K562 (cell line): ENCODE data around the gene SHISA5. TPM values are rescaled to one million over a fixed set of nuclear protein-coding genes. Genes with fewer than 3 reads are reported as not detected.

Source experiments
- CAMTA2 ChIP-seq: fragments of 250-450 bp; sonication (Bioruptor Pico); conservative IDR thresholded peaks from 2 replicates; pipeline ENCODE4 v1.5.1; 2022
- DMBX1 ChIP-seq: fragments of 250-450 bp; sonication (Bioruptor Pico); IDR thresholded peaks from 2 replicates; pipeline ENCODE4 v1.8.0; 2022; ENCODE audit warnings: inconsistent platforms, mild to moderate bottlenecking, moderate library complexity, borderline replicate concordance
- ELF1 ChIP-seq: fragments of 200-800 bp; sonication (Bioruptor generic); IDR thresholded peaks from 2 replicates; pipeline ENCODE4 v1.6.1; 2016; ENCODE audit warnings: missing genetic modification characterization, missing compliant biosample characterization
- HMG20B ChIP-seq: fragments of 250-450 bp; sonication (Bioruptor Pico); IDR thresholded peaks from 2 replicates; pipeline ENCODE4 v1.5.0; 2021; ENCODE audit warnings: mild to moderate bottlenecking
- IRF2 ChIP-seq: sonication (generic); formaldehyde crosslinking; IDR thresholded peaks from 2 replicates; pipeline ENCODE4 v1.8.1; 2022; ENCODE audit warnings: mild to moderate bottlenecking, missing genetic modification reagents
- JUN ChIP-seq, 2 experiments: sonication (generic) in 1 of 2; formaldehyde crosslinking in 1 of 2; IDR thresholded peaks; 2 replicates each; pipeline versions ENCODE4 v1.6.1 to v1.8.0; 2012 to 2022; ENCODE audit warnings: borderline replicate concordance in 2 of 2, mild to moderate bottlenecking in 2 of 2, improper control_type of control experiment in 1 of 2, low read depth in 1 of 2, low read length in 1 of 2, missing genetic modification reagents in 1 of 2
- JUNB ChIP-seq: fragments of 450-650 bp; formaldehyde crosslinking; conservative IDR thresholded peaks from 2 replicates; pipeline ENCODE4 v1.4.0; 2020; ENCODE audit warnings: mild to moderate bottlenecking
- KDM5B ChIP-seq: fragments of 200-600 bp; sonication (generic); IDR thresholded peaks from 2 replicates; pipeline ENCODE4 v1.6.1; 2012; ENCODE audit warnings: low read depth, mild to moderate bottlenecking, moderate library complexity, low read length, control low read depth, inconsistent platforms; ENCODE audit not compliant: insufficient replicate concordance
- KLF13 ChIP-seq: fragments of 450-650 bp; IDR thresholded peaks from 2 replicates; pipeline ENCODE4 v1.6.1; 2016; ENCODE audit warnings: missing genetic modification characterization, low read depth, mild to moderate bottlenecking, missing compliant biosample characterization, moderate library complexity, borderline replicate concordance
- KLF16 ChIP-seq: IDR thresholded peaks from 2 replicates; pipeline ENCODE4 v1.6.1; 2016; ENCODE audit warnings: antibody characterized with exemption
- KLF6 ChIP-seq: fragments of 250-450 bp; sonication (Bioruptor Pico); IDR thresholded peaks from 2 replicates; pipeline ENCODE4 v1.4.0; 2020; ENCODE audit warnings: mild to moderate bottlenecking, moderate library complexity, borderline replicate concordance
- LEF1 ChIP-seq: fragments of 450-650 bp; IDR thresholded peaks from 2 replicates; pipeline ENCODE4 v1.6.1; 2016; ENCODE audit warnings: mild to moderate bottlenecking
- PTRF ChIP-seq: fragments of 450-650 bp; IDR thresholded peaks from 2 replicates; pipeline ENCODE4 v1.6.1; 2016; ENCODE audit warnings: mild to moderate bottlenecking, missing genetic modification characterization, missing compliant biosample characterization
- PYGO2 ChIP-seq: fragments of 450-650 bp; IDR thresholded peaks from 2 replicates; pipeline ENCODE4 v1.6.1; 2016; ENCODE audit warnings: mild to moderate bottlenecking, missing genetic modification characterization, moderate library complexity, missing compliant biosample characterization
- SMC3 ChIP-seq: conservative IDR thresholded peaks from 2 replicates; pipeline ENCODE4 v1.6.1; 2011; ENCODE audit warnings: low read depth, low read length, improper control_type of control experiment; ENCODE audit not compliant: insufficient read depth
- SREBF1 ChIP-seq: fragments of 150-350 bp; IDR thresholded peaks from 2 replicates; pipeline ENCODE4 v1.6.1; 2014; ENCODE audit warnings: antibody characterized with exemption, low read depth, low read length, borderline replicate concordance
- TFAM ChIP-seq: fragments of 250-450 bp; sonication (Bioruptor Pico); conservative IDR thresholded peaks from 2 replicates; pipeline ENCODE4 v1.5.0; 2021; ENCODE audit warnings: mild to moderate bottlenecking, moderate library complexity
- ZNF175 ChIP-seq: fragments of 200-800 bp; sonication (Bioruptor generic); IDR thresholded peaks from 2 replicates; pipeline ENCODE4 v1.6.1; 2016; ENCODE audit warnings: low read depth, mild to moderate bottlenecking, missing genetic modification characterization, missing compliant biosample characterization
- ZNF551 ChIP-seq: fragments of 250-450 bp; sonication (Bioruptor Pico); IDR thresholded peaks from 2 replicates; pipeline ENCODE4 v1.5.0; 2021; ENCODE audit warnings: mild to moderate bottlenecking, moderate library complexity
- polyA plus RNA-seq, 8 experiments: library from polyadenylated mRNA; depleted of rRNA in 4 of 8; stranded (reverse) in 5 of 8; unstranded in 3 of 8; fragments of >200 nt; fragmentation: Nextera tagmentation in 2 of 8; fragmentation: Illumina TruSeq in 1 of 8; extraction: Ambion mirVana in 2 of 8; extraction: Trizol in 1 of 8; gene quantifications; 2 replicates each; pipeline versions ENCODE4 v1.2.1 to v1.2.3, GENCODE V29; 2011 to 2014; ENCODE audit warnings: inconsistent platforms in 1 of 8, missing spikeins in 1 of 8
- total RNA-seq, 7 experiments: library from RNA; depleted of rRNA in 6 of 7; stranded (reverse); fragments of >200 nt in 6 of 7; fragmentation: Illumina TruSeq in 2 of 7; extraction: Trizol in 2 of 7; gene quantifications; 2 replicates each; pipeline versions ENCODE4 v1.2.1 to v1.2.3, GENCODE V29; 2011 to 2021; ENCODE audit warnings: low replicate concordance in 1 of 7
- TF ChIP-seq, protein P1 (sequence below), 3 experiments: IDR thresholded peaks in 2 of 3; conservative IDR thresholded peaks in 1 of 3; 2 replicates each; pipeline ENCODE4 v1.5.1; 2011 to 2012; ENCODE audit warnings: low read length in 3 of 3, mild to moderate bottlenecking in 3 of 3, control low read depth in 2 of 3, improper control_type of control experiment in 1 of 3, inconsistent platforms in 1 of 3, low read depth in 1 of 3, mixed read lengths in 1 of 3, moderate library complexity in 1 of 3; ENCODE audit not compliant: insufficient read depth in 2 of 3
- TF ChIP-seq, protein P2 (sequence below): sonication (generic); IDR thresholded peaks from 2 replicates; pipeline ENCODE4 v1.6.1; 2016
- TF ChIP-seq, protein P3 (sequence below): fragments of 250-450 bp; sonication (Bioruptor Pico); IDR thresholded peaks from 2 replicates; pipeline ENCODE4 v1.8.0; 2021; ENCODE audit warnings: moderate library complexity, mild to moderate bottlenecking, inconsistent platforms
- TF ChIP-seq, protein P4 (sequence below): fragments of 450-650 bp; formaldehyde crosslinking; IDR thresholded peaks from 2 replicates; pipeline ENCODE4 v1.4.0; 2020; ENCODE audit warnings: mild to moderate bottlenecking, moderate library complexity

The SHISA5 gene
- total and polyA plus RNA-seq, 9 of the 15 experiments (the other 6 are each of a cell fraction or from before 2014, with no cell fraction given), result 8.4 to 85.8 (median 56.1) TPM

DNA sequence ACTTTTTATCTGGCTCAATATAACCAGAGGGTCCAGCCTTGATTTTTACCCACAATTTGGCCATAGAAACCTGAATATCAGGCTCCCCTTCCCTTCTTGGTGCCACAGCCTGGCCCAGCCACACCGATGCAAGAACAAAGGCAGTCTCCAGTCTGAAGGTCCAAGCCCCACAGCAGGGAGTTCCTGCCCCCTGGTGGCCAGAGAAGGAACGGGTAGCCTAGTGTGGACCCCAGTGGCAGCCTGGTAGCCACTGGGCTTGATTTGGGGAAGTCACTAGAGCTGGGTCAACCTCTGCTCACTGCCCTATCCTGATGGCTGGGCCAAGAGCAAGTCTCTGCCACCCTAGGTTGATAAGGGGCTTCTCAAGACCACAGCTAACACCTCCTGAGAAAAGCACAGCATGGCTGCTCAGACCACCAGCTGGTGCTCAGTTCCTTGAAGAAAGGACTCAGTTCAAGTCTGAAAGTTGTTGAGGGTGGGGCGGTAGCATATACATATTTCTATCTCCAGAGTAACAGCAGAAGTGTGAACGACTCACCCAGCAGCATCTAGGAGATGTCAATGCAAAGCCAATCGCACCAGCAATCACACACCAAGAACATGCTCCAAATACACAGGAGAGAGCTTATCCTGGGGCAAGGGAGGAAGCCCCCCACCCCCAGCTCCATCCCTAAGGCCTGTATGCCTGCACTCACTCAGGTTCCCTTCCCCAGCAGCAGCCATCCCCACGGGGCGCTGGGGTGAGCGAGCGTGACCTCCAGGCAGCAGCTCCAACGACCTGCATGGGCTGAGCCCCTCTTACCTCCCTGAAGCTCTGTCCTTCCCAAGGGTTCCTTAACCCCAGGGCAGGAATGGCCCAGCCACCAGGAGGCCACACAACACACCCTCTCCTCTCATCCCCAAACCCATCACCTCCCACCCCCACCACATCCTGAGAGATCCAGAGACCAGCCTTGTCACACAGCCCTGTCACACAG is 45.0 kb upstream of the SHISA5 start (continued):
- TF ChIP-seq, protein P1, sequence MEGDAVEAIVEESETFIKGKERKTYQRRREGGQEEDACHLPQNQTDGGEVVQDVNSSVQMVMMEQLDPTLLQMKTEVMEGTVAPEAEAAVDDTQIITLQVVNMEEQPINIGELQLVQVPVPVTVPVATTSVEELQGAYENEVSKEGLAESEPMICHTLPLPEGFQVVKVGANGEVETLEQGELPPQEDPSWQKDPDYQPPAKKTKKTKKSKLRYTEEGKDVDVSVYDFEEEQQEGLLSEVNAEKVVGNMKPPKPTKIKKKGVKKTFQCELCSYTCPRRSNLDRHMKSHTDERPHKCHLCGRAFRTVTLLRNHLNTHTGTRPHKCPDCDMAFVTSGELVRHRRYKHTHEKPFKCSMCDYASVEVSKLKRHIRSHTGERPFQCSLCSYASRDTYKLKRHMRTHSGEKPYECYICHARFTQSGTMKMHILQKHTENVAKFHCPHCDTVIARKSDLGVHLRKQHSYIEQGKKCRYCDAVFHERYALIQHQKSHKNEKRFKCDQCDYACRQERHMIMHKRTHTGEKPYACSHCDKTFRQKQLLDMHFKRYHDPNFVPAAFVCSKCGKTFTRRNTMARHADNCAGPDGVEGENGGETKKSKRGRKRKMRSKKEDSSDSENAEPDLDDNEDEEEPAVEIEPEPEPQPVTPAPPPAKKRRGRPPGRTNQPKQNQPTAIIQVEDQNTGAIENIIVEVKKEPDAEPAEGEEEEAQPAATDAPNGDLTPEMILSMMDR (IDR thresholded peaks at IDR 0.05 in 2 of 3, conservative IDR thresholded peaks at IDR 0.05 in 1 of 3; ENCODE audit: insufficient read depth in 2 of 3, low read depth in 1 of 3, low read length in 3 of 3), result peak; percentile 80 to 89 (median 86)
- TF ChIP-seq JUNB (CRISPR knock-in tag) (no peak), PYGO2 (tag) (no peak), CAMTA2 (CRISPR knock-in tag) (no peak), KDM5B (no peak), LEF1 (no peak), SMC3 (peak; percentile 77), JUN (IDR thresholded peaks at IDR 0.05; ENCODE audit: borderline replicate concordance, low read depth, low read length) (no peak), JUN (CRISPR knock-in tag; IDR thresholded peaks at IDR 0.05; ENCODE audit: borderline replicate concordance) (no peak), SREBF1 (no peak), KLF6 (CRISPR knock-in tag) (no peak), TFAM (CRISPR knock-in tag) (no peak), KLF16 (peak; percentile 51; the same call in 1 of the 2 replicates), HMG20B (CRISPR knock-in tag) (no peak), DMBX1 (CRISPR knock-in tag) (no peak), ELF1 (tag) (no peak), PTRF (tag) (no peak), KLF13 (tag) (no peak), ZNF175 (CRISPR knock-in tag) (no peak), IRF2 (no peak), ZNF551 (CRISPR knock-in tag) (no peak)
- TF ChIP-seq, protein P2, sequence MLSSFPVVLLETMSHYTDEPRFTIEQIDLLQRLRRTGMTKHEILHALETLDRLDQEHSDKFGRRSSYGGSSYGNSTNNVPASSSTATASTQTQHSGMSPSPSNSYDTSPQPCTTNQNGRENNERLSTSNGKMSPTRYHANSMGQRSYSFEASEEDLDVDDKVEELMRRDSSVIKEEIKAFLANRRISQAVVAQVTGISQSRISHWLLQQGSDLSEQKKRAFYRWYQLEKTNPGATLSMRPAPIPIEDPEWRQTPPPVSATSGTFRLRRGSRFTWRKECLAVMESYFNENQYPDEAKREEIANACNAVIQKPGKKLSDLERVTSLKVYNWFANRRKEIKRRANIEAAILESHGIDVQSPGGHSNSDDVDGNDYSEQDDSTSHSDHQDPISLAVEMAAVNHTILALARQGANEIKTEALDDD, result no peak
- TF ChIP-seq, protein P3, sequence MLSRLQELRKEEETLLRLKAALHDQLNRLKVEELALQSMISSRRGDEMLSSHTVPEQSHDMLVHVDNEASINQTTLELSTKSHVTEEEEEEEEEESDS, result no peak
- TF ChIP-seq, protein P4, sequence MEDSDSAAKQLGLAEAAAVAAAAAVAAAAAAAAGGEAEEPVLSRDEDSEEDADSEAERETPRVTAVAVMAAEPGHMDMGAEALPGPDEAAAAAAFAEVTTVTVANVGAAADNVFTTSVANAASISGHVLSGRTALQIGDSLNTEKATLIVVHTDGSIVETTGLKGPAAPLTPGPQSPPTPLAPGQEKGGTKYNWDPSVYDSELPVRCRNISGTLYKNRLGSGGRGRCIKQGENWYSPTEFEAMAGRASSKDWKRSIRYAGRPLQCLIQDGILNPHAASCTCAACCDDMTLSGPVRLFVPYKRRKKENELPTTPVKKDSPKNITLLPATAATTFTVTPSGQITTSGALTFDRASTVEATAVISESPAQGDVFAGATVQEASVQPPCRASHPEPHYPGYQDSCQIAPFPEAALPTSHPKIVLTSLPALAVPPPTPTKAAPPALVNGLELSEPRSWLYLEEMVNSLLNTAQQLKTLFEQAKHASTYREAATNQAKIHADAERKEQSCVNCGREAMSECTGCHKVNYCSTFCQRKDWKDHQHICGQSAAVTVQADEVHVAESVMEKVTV (CRISPR knock-in tag), result 0 out of 2 replicates have a peak, but pooled peaks have one; percentile 9
